ENCODE results near the gene CDKAL1.

DNA sequence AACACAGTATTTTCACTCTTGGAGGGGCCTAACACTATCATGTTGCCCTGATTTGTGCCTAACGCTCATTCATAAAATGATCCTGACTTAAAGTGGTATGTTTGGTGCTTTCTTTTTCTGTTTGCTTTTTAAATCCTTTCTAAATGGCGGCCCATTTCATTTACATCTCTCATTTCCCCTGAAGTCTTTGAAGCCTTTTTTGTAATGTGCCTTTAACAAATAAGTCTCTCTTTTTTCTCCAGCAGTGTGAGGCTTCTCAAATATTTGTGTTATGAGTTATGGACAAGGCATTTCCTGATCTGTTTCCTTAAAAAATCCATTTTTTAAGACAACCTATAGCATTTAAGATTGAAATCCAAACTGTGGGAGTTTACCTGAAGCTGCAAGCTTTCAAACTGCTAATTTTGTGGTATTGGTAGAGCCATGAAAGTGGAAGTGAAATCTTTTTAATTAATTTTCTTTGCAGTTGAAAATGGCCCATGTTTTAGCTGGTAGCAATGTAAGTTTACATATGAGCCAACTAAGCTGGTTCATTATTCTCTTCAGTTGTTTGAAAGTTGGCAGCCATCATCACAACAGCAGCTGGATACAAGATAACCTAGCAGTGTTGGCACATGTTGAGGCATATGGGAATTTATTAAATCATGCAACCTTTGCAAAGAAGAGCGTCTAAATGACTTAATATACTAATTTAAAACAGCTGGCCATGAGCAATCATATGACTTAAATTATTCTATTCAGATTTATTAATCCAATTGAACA lies 469.7 kb downstream of the CDKAL1 start:
- TF ChIP-seq, protein P1, sequence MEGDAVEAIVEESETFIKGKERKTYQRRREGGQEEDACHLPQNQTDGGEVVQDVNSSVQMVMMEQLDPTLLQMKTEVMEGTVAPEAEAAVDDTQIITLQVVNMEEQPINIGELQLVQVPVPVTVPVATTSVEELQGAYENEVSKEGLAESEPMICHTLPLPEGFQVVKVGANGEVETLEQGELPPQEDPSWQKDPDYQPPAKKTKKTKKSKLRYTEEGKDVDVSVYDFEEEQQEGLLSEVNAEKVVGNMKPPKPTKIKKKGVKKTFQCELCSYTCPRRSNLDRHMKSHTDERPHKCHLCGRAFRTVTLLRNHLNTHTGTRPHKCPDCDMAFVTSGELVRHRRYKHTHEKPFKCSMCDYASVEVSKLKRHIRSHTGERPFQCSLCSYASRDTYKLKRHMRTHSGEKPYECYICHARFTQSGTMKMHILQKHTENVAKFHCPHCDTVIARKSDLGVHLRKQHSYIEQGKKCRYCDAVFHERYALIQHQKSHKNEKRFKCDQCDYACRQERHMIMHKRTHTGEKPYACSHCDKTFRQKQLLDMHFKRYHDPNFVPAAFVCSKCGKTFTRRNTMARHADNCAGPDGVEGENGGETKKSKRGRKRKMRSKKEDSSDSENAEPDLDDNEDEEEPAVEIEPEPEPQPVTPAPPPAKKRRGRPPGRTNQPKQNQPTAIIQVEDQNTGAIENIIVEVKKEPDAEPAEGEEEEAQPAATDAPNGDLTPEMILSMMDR (IDR thresholded peaks at IDR 0.05), result no peak
- TF ChIP-seq EZH2 (IDR thresholded peaks at IDR 0.05), result no peak

Measured in neural progenitor cell (in vitro differentiated cells).